ENCODE data around the gene PIGL. TPM values are rescaled to one million over a fixed set of nuclear protein-coding genes. Genes with fewer than 3 reads are reported as not detected.
"Not testable (repeated sequence)": the region's sequence is repeated elsewhere in the genome, so short reads cannot be mapped to it uniquely, and the experiment has no call there.

The PIGL gene
- total and polyA plus RNA-seq, 2 donors (not counting 1 experiment from before 2014, with no cell fraction given), result 86.7 to 88.2 TPM

GRCh38 chr17:16306211-16306610, 89.2 kb downstream of the PIGL start:
- H3K27me3 ChIP-seq (replicated peaks in 1 of 4; ENCODE audit: control extremely low read depth in 1 of 4, control insufficient read depth in 3 of 4, insufficient read depth in 4 of 4, low read length in 3 of 4), result no peaks in the 10 kb centered on the region
- H3K79me2 ChIP-seq (ENCODE audit: control insufficient read depth, insufficient read depth, low read length), result no peaks in the 10 kb centered on the region
- peaks cover 2 to 16% of the 10 kb centered on the region in 2 experiments for H3K36me3 ChIP-seq (replicated peaks in 1 of 2; ENCODE audit: control extremely low read depth in 1 of 2, control insufficient read depth in 1 of 2, extremely low read depth in 1 of 2, insufficient read depth in 2 of 2, low read length in 1 of 2)
- no peak overlapping the region for H3K4me2 ChIP-seq (replicated peaks; ENCODE audit: low read depth, low read length, poor library complexity, severe bottlenecking)
- intact Hi-C loops (cut with micrococcal nuclease), result no loop called here
- H3K4me3 Mint-ChIP-seq, result no peak overlapping the region
- no peak overlapping the region for H3K4me3 ChIP-seq (ENCODE audit: control extremely low read depth in 1 of 5, extremely low read depth in 1 of 5, insufficient read depth in 1 of 5, low read depth in 2 of 5, low read length in 4 of 5)
- H3K27ac ChIP-seq (ENCODE audit: low read length in 2 of 2), result no peak overlapping the region
- H3K9ac ChIP-seq (ENCODE audit: low read length), result no peak overlapping the region
- no peaks in the 10 kb centered on the region for H3K4me1 Mint-ChIP-seq
- DNase-seq (no peak), ATAC-seq (ENCODE audit: low read depth) (no peak)
- CTCF ChIA-PET, result interaction anchor here (0.7 to 2.5 kb wide), 8 partner anchors 7 to 215 kb away, joined by 3 to 11 read pairs (median 3); partner anchors contain the start of genes CENPV and TRPV2
- H2AFZ ChIP-seq (ENCODE audit: insufficient read depth, low read depth, low read length, poor library complexity, severe bottlenecking), result no peak overlapping the region
- 82% methylated on average over 7 of the region's 8 CpGs for WGBS (ENCODE audit: insufficient coverage)
- H3K4me1 ChIP-seq (ENCODE audit: control insufficient read depth in 2 of 2, insufficient read depth in 2 of 2, low read length in 2 of 2), result peaks cover 0 to 7% of the 10 kb centered on the region in 2 donors
- POLR2A ChIA-PET, result no interaction called here
- H3K9me3 ChIP-seq (ENCODE audit: control extremely low read depth in 1 of 3, control insufficient read depth in 2 of 3, insufficient read depth in 1 of 3, low read length in 2 of 3), result no peaks in the 10 kb centered on the region
- H3K27me3 Mint-ChIP-seq, result no peaks in the 10 kb centered on the region
- H3K9me3 Mint-ChIP-seq (ENCODE audit: insufficient read depth), result no peaks in the 10 kb centered on the region
- no peak overlapping the region for H3K27ac Mint-ChIP-seq
- TF ChIP-seq CTCF (IDR thresholded peaks at IDR 0.05), result no peak
- no peak for TF ChIP-seq EZH2 (IDR thresholded peaks at IDR 0.05; ENCODE audit: borderline replicate concordance, insufficient read depth, low read depth, low read length, poor library complexity, severe bottlenecking)
- H4K20me1 ChIP-seq (ENCODE audit: control insufficient read depth, insufficient read depth, low read length, poor library complexity, severe bottlenecking), result no peaks in the 10 kb centered on the region

- H3K9me3 Mint-ChIP-seq (ENCODE audit: insufficient read depth); H3K4me1 ChIP-seq (ENCODE audit: control insufficient read depth in 2 of 2, insufficient read depth in 2 of 2, low read length in 2 of 2); POLR2A ChIA-PET; H3K9me3 ChIP-seq (ENCODE audit: control extremely low read depth in 1 of 3, control insufficient read depth in 2 of 3, insufficient read depth in 1 of 3, low read length in 2 of 3); H2AFZ ChIP-seq (ENCODE audit: insufficient read depth, low read depth, low read length, poor library complexity, severe bottlenecking); H3K27ac Mint-ChIP-seq; H3K4me3 ChIP-seq (ENCODE audit: control extremely low read depth in 1 of 5, extremely low read depth in 1 of 5, insufficient read depth in 1 of 5, low read depth in 2 of 5, low read length in 4 of 5); H3K27ac ChIP-seq (ENCODE audit: low read length in 2 of 2); H3K27me3 Mint-ChIP-seq; H3K4me3 Mint-ChIP-seq; H3K4me2 ChIP-seq (replicated peaks; ENCODE audit: low read depth, low read length, poor library complexity, severe bottlenecking); H3K79me2 ChIP-seq (ENCODE audit: control insufficient read depth, insufficient read depth, low read length); intact Hi-C loops (cut with micrococcal nuclease); H3K9ac ChIP-seq (ENCODE audit: low read length); H3K27me3 ChIP-seq (replicated peaks in 1 of 4; ENCODE audit: control extremely low read depth in 1 of 4, control insufficient read depth in 3 of 4, insufficient read depth in 4 of 4, low read length in 3 of 4); DNase-seq; H4K20me1 ChIP-seq (ENCODE audit: control insufficient read depth, insufficient read depth, low read length, poor library complexity, severe bottlenecking); H3K4me1 Mint-ChIP-seq; CTCF ChIA-PET; ATAC-seq (ENCODE audit: low read depth): not testable (repeated sequence)
- H3K36me3 ChIP-seq (replicated peaks in 1 of 2; ENCODE audit: control extremely low read depth in 1 of 2, control insufficient read depth in 1 of 2, extremely low read depth in 1 of 2, insufficient read depth in 2 of 2, low read length in 1 of 2), result peaks cover 2 to 20% of the 10 kb centered on the region in 2 experiments
- WGBS (ENCODE audit: insufficient coverage), result 97% methylated on average over 16 of the region's 34 CpGs
These were observed 95.1 kb downstream of the PIGL start for GRCh38 chr17:16312061-16312460.

Measured in B cell (primary cell).